Measurements from ENCODE around the gene PACS1.

Gene PACS1

DNA sequence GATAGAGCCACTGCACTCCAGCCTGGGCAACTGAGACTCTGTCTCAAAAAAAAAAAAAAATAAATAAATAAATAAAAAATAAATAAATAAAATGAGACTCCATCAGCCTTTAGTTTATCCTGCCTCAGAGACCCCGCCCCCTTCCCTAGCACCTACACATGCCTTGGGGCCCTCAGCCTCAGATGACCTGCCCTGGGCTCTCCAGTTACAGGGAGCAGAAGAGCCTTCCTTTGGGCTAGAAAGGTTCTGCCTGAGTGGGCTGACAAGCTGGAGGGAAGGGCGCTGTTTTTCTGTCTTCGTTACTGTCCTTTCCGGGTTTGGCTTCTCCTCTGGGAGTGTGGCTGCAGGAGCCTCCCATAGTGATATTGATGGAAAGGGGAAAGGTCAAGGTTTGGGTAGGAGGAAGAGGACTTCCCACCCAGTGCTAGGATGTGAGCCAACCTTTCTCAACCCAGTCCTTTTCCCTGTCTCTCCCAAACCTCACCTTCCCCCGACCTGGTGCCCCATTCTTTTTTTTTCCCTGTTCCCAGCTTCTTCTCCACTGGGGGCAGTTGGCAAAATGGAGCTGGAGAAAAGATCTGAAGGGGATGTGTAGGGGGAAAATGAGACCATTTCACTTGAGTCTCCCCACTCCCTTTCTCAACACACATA is 19.4 kb upstream of the PACS1 start:
- DNase-seq (ENCODE audit: low read depth): no peak

DNA sequence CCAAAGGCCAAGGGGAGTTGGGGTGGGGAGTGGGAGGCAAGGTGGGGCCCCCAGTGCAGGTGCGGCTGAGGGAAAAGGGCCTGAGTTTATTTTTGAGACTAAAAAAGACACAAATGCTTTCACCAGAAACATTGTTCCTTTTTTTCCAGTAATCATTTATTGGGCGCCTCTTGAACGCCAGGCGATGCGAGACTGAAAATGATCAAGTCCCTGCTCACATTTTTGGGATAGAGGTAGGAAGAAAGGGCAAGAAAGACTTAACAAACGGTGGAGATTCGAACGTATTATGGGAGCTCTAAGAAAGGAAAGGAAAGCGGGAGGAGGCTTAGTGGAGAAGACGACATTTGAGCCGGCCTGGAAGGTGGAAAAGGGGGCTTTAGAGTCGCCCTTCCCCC is 18.7 kb upstream of the PACS1 start:
- DNase-seq (ENCODE audit: low read depth): no peak

DNA sequence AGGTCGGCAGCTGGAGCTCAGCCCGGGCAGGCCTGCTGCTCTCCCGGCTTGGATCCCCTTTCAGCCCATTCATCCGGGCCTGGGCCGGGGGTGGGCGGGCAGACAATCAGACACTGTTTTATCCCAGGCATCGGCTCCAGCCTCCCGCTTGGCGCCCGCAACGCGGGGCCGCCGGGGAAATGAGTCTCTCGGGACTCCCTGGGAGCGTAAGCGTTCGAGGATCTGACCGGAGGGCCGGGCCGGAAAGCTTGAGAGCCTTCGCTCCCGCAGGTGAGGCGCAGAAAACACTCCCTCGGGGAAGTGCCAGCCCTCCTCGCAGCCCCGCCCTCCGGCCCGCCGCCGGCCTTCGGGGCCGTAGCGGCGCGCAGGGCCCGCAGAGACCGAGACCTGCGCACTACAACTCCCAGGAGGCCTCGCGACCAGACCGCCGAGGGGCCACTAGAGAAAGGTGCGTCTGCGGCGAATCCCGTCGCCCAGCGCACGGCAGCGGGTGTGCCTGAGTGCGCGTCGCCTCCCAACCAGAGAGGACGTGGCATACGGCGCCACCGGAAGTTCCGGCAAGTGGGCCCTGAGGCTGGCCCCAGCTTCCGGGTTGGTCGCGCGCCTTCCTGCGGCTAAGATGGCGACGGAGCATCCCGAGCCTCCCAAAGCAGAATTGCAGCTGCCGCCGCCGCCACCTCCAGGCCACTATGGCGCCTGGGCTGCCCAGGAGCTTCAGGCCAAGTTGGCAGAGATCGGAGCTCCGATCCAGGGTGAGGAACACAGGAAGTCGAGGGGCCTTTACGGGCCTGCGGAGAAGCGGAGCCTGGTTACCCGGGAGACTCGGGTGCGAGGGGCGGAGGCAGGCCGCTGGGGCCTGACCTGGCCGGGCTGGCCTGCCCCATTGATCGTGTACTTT is 18.1 kb upstream of the PACS1 start, which contains the start of gene SF3B2:
SF3B2 (plus strand) TSS at position 599 of the 898 bp plus-strand sequence; CDS start at position 620, 21 bp downstream.
- DNase-seq (ENCODE audit: low read depth): peak; percentile 93

DNA sequence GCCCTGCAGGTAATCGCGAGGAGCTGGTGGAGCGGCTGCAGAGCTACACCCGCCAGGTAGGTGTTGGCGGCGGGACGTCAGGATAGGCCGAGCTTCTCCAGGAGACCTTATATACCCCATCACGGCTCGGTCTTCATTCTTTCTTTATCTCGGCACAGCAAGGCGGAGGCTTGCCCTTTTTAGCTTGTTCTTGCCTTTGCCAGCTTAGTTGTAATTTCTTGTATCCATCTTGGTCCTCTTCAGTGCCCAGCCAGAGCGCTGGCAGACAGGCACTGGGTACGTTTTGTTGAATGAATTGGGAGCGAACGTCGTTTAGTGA is 17.4 kb upstream of the PACS1 start:
- DNase-seq (ENCODE audit: low read depth): no peak

DNA sequence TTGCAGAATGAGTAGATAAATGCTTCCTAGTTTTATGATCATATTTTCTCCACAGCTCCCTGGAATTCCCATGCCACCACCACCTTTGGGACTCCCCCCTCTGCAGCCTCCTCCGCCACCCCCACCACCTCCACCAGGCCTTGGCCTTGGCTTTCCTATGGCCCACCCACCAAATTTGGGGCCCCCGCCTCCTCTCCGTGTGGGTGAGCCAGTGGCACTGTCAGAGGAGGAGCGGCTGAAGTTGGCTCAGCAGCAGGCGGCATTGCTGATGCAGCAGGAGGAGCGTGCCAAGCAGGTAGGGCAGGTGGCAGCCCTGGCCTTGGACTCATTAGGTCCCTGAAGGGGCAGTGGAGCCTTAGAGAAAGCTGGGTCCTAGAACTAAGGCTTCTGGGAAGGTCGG is 15.1 kb upstream of the PACS1 start:
- no peak for DNase-seq (ENCODE audit: low read depth)

DNA sequence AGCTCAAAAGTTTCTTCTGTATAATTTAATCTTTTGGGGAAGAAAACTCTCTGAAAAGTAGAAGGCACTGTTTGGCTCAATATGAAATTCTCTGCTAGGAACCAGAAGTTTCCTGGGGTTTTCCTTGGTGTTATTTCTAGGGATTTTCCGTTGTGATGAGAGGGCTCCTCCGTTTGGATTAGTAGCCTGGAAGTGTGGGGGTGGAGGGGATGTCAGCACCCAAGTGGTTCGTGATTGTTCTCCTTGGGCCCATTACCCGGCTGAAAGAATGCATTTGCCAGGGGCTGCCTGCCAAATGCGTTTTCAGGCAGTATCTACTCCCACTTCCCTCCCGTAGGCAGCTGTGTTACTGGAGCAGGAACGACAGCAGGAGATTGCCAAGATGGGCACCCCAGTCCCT is 13.6 kb upstream of the PACS1 start:
- DNase-seq (ENCODE audit: low read depth): no peak

DNA sequence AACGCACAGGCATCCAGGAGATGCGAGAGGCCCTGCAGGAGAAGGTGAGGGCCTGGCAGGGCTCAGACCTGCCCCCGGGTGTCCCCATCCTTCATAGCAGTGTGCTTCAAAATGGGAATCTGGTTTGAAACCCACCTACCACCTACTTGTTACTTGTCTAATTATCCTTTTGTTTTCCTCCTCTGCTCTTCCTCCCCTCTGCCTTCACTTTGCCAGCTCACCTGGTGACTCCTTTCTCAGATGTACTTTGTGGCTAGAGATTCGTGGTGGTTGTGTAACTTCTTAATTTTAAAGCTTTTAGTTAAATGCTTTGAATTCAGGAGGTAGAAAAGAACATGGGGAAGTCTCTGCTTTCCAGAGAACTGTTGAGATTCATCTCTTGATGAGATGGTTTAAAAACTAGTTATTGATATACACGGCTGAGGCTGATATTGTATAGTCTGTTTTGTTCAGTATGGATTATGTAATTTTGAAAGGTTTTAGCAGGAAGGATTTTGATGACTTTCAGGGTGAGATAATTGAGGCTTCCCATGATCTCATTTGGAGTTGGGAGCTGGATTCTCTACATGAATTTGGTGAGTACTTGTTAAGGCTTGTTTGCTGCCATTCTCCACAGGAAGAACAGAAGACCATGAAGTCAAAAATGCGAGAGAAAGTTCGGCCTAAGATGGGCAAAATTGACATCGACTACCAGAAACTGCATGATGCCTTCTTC is 9.9 kb upstream of the PACS1 start:
- DNase-seq (ENCODE audit: low read depth): no peak

DNA sequence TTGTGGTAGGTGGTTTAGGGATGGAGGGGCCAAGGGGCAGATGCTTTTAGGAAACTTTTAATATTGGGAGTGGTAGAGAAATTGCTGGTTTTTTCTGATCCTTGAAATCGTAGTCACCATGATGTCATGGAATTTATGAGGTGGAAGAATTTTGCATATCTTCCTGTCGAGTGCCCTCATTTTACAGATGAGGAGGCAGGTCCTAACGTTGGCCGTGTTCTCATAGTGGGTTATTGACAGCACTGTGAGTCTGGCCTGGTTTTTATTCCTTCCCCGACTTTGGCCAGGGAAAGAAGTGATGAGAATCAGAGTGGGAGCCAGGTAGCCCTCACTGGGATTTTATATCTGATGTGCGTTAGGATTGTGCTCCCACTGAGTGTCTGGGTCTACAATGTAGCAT is 8.8 kb upstream of the PACS1 start:
- DNase-seq (ENCODE audit: low read depth): no peak

DNA sequence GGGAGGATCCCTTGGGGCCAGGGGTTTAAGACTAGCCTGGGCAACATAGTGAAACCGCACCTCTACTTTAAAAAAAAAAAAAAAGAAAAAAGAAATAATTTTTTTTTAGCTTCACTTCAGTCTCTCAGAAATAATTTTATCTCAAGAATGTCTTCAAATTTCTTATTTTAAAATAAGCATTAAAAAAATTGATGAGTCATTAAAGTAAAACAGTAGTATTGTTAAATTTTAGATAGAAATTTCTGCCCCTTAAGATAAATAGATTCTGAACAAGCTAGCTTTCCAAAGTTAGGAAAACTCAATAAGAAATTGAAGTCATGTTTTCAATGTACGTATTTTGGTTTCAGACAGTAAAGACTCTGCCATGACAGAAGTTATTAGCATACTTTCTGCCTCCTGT is 7.7 kb upstream of the PACS1 start:
- DNase-seq (ENCODE audit: low read depth): no peak

DNA sequence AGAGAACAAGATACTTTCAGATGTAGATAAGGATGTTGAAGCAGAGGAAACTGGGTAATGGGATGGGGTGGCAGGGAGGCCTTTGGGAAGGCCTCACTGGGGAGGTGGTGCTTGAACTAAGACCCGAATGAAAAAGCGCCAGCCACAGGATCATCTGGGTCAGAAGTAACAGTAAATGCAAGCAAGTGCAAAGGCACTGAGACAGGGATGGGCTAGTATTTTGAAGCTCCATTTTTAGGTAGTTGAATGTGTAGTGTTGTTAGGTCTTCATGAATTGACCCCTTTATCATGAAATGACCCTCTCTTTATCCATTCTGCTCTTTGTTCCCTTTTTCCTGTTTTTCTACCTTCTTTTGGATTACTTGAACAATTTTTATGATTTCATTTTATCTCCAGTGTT is 6.2 kb upstream of the PACS1 start:
- DNase-seq (ENCODE audit: low read depth): no peak

DNA sequence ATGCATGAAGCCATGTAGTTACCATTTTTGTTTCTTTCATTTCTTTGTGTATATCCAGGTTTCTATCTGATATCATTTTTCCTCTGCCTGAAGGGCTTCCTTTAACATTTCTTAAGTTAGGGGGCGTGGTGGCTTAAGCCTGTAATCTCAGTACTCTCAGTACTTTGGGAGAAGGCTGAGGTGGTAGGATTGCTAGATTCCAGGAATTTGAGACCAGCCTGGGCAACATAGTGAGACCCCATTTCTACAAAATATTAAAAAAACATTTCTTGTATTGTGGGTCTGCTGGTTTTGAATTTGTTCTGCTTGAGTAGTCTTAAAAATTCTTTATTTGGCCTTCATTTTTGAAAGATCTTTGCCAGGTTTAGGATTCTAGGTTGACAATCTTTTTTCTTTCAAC is 5.5 kb upstream of the PACS1 start:
- no peak for DNase-seq (ENCODE audit: low read depth)

DNA sequence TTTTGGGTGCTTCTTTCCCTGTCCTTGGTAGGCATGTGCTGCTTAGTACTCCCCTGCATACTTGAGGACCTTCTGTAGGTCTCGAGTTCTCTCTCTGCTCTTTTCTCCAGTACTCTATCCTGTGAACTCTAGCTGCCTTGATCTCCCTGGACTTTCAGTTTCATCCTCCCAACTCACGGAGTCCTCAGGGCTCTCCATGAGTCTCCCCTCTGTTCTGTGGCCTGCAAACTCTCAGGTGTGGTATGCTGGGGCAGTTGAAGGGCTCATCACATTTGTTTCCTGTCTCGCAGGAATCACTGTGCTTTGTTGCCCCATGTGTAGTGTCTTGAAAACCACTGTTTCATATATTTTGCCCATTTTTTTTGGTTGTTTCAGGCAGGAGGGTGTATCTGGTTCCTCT is 3.3 kb upstream of the PACS1 start:
- no peak for DNase-seq (ENCODE audit: low read depth)

DNA sequence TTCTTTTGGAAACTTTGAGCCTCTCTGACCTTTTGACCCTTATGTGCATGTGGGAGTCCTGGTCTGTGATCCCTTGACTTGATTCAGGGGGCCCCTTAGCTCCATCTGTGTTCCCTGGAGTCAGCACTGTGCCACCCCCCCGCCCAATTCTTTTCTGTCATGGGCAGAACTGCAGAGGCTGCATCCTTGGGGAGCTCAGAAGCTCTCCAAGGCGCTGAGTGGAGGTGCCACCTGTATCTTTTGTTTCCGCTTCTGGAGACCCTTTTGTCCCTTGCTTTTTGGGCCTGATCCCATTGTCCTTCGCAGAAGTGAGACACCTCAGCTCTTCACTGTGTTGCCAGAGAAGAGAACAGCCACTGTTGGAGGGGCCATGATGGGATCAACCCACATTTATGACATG is 2.4 kb upstream of the PACS1 start:
- DNase-seq (ENCODE audit: low read depth): no peak

DNA sequence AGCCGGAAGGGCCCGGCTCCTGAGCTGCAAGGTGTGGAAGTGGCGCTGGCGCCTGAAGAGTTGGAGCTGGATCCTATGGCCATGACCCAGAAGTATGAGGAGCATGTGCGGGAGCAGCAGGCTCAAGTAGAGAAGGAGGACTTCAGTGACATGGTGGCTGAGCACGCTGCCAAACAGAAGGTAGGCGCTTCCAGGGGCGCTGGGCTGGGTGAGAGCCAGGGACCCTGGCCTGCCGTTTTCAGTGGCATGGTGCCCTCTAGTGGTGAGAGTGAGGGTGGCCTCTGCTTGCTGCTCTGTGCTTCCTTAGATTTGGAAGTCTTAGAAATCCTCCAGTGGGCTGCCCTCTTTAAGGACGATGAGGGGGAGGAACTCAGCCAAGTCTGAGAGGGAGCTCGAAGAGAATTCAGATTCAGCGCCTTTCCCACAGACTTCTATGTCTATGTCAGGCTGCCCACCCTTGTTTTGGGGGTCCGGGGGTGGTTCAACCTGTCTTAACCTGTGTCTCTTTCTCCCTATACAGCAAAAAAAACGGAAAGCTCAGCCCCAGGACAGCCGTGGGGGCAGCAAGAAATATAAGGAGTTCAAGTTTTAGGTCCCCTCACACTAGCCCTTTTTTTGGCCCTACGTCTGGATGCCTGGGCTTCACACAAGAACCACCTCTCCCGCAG is 1.8 kb upstream of the PACS1 start:
- DNase-seq (ENCODE audit: low read depth): peak; percentile 64

DNA sequence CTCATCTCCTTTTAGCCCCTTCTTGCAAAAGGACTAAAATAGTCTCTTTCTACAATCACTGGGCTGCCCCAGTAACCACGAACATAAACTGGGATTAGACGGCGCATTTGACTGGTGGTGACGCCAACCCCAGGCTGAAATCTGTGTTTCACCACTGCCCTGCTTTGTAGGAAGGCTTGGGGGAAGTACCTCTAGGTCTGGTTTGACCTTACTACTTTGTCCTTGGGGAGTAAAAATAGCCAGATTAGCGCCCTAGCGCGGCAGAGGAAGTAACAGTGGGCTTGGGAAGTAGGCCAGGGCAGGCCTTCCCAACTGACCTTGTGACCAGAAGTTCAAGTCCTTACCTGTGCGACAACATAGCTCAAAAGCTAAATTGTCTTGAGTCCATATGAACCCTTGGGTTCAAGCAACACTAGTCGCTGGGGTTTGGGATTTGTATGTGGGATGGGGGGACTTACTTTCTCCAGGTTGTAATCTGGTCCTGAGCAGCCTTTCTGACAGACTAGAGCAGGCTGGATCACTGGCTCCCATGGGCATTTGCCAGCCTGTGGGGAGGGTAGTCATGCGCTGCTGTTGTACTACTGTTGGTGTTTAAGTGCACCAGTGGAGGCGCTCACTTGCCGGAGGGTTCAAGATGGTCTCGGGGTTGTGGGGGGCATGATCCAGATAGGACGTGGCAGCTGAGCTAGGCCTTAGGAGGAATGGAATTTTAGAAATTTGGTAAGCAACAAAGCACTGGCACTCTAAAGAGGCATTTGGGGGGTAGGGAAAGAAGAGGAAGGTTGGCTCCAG is 953 bp upstream of the PACS1 start:
- DNase-seq (ENCODE audit: low read depth): no peak

DNA sequence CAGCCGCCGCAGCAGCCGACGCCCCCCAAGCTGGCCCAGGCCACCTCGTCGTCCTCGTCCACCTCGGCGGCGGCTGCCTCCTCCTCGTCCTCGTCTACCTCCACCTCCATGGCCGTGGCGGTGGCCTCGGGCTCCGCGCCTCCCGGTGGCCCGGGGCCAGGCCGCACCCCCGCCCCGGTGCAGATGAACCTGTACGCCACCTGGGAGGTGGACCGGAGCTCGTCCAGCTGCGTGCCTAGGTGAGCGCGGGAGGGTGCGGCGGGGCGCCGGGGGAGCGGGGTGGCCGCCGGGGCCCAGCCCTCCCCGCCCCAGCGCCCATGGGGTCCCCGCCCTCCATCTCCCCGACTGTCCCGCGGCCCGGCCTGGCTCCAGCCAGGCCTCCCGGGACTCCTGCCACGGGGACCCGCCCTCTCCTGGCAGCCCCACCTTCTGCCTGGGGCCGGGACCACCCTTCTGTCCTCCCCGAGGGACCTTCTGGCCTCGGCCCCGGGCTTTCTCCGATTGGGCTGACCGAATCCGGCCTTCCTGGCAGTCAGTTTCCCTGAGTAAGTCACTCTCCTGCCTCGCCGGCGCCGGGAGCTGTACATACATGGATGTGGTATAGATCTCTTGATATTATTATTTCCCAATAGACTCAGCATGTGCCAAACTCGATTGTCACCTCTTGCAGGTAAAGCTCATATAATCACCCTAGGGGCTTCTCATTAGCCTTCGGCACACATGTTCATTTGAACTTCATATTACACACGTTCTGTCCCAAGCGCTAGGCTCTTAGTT is 720 bp downstream of the PACS1 start:
- DNase-seq (ENCODE audit: low read depth): no peak

DNA sequence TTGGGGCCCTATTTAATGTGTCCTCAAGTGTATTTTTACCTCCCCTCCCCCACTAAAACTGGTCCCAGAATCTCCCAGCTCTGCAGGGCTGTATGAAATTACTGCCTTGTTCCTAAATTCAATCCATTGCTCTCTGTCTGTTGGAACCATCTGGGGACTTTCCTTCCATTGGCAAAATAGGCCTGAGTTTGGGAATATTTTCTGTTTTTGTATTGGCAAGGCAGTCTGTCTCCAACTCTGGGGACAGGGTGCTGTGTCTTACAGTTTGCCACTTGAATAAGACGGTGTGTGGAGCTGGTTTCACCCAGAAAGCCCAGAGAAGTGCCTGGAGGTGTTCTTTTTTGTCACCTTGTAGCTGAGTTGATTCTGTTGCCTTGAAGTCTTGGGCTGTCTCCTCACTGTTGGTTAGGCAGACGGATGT is 1.3 kb downstream of the PACS1 start:
- no peak for DNase-seq (ENCODE audit: low read depth)

DNA sequence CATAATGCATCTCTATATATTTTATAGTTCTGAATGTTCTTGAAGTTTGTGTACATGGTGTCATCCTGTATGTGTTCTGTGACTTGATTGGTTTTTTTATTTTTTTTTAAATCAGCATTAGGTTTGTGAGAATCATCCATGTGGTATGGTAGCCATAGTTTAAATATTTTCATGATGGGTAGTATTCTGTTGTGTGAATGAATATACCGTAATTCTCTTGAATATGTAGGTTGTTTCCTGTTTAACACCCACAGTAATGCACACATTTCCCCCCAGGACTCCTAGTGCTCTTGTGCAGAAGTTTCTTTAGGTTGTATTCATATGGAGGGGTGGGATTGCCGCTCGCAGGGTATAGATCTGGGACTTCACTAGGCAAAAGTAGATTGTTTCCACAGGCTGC is 2.0 kb downstream of the PACS1 start:
- DNase-seq (ENCODE audit: low read depth): no peak

DNA sequence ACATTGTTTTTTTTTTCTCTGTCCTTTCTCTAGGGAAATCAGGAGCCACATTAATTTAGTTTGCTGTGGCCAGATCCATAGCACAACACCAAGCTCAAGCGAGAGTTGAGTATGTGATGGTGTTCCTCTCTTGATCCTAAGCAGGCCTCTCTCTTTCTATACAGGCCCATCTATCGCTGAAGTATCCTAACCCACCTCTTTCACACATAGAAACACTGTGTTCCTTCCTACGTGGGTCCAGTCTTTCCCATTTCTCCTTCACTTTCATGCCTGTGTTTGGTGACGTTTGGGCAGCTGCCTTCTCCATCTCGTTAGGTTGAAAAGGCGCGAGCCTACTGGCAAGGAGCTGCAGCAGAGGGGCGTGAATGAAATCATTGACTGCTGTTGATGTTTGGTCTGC is 2.4 kb downstream of the PACS1 start:
- no peak for DNase-seq (ENCODE audit: low read depth)

DNA sequence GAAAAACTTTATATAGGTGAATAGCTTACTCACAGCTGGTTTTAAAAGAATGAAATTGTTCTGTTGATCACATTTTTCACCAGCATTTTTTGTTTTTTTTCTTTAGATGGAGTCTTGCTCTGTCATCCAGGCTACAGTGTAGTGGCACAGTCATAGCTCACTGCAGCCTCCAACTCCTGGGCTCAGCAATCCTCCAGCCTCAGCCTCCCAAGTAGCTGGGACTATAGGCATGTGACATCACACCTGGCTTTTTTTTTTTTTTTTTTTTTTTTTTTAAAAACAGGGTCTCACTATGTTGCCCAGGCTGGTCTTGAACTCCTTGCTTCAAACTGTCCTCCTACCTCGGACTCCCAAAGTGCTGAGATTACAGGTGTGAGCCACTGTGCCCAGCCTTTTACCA is 3.6 kb downstream of the PACS1 start:
- DNase-seq (ENCODE audit: low read depth): no peak

DNA sequence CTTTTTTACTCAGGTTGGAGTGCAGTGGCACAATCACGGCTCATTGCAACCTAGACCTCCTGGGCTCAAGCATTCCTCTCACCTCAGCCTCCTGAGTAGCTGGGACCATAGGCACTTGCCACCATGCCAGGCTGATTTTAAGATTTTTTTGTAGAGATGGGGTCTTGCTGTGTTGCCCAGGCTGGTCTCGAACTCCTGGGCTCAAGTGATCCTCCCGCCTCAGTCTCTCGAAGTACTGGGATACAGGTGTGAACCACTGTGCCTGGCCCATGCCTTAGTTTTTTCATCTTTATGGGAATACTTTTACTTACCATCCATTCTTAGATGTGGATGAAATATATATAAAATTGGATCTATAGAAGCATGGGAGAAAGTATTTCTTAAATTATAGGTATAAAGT is 5.2 kb downstream of the PACS1 start:
- no peak for DNase-seq (ENCODE audit: low read depth)
